Coronary artery (tissue), 2 donors: Measurements from ENCODE around the gene CTNNA2.

Experiments
- DNase-seq: peaks from one replicate; pipeline ENCODE4 v3.0.0-alpha.2; 2017; ENCODE audit warnings: low spot score
- H3K27ac ChIP-seq, 2 donors: fragments of 200-600 bp; sonication (generic); one replicate each; pipeline ENCODE4 v1.5.1; 2016 to 2019
- H3K4me3 ChIP-seq: fragments of 200-600 bp; sonication (generic); 2 replicates; pipeline ENCODE4 v1.5.1; 2016; ENCODE audit warnings: mild to moderate bottlenecking, moderate library complexity
- CTCF ChIP-seq: fragments of 200-600 bp; sonication (generic); IDR thresholded peaks from one replicate; pipeline ENCODE4 v1.5.1; 2019; ENCODE audit warnings: antibody characterized with exemption

Gene CTNNA2

GRCh38 chr2:79849241-79849640 lies 336.4 kb downstream of the CTNNA2 start:
- DNase-seq: no peak
- TF ChIP-seq CTCF: no peak
- H3K4me3 ChIP-seq: no peak overlapping the region
- no peak overlapping the region for H3K27ac ChIP-seq

GRCh38 chr2:79849949-79850348 lies 337.1 kb downstream of the CTNNA2 start:
- no peak for DNase-seq
- H3K4me3 ChIP-seq: no peak overlapping the region
- no peak for TF ChIP-seq CTCF
- no peak overlapping the region for H3K27ac ChIP-seq

GRCh38 chr2:79850912-79851311 lies 338.1 kb downstream of the CTNNA2 start:
- TF ChIP-seq CTCF: no peak
- no peak overlapping the region for H3K27ac ChIP-seq
- no peak for DNase-seq
- H3K4me3 ChIP-seq: no peak overlapping the region

GRCh38 chr2:79855264-79856006 lies 342.6 kb downstream of the CTNNA2 start:
- no peak overlapping the region for H3K4me3 ChIP-seq
- TF ChIP-seq CTCF: no peak
- H3K27ac ChIP-seq: no peak overlapping the region
- DNase-seq: no peak

GRCh38 chr2:79857888-79858287 lies 345.0 kb downstream of the CTNNA2 start:
- no peak for TF ChIP-seq CTCF
- H3K27ac ChIP-seq: no peak overlapping the region
- DNase-seq: no peak
- no peak overlapping the region for H3K4me3 ChIP-seq

- DNase-seq: no peak
- no peak for TF ChIP-seq CTCF
- no peak overlapping the region for H3K4me3 ChIP-seq
- no peak overlapping the region for H3K27ac ChIP-seq
These were observed 347.6 kb downstream of the CTNNA2 start for GRCh38 chr2:79860228-79861058.

- TF ChIP-seq CTCF: no peak
- no peak for DNase-seq
- Histone ChIP-seq H3K4me3 (no peak overlapping the region), H3K27ac (no peak overlapping the region)
These were observed 348.2 kb downstream of the CTNNA2 start for GRCh38 chr2:79861059-79861374.
